ENCODE results near the gene ANP32B.

Gene ANP32B

DNA sequence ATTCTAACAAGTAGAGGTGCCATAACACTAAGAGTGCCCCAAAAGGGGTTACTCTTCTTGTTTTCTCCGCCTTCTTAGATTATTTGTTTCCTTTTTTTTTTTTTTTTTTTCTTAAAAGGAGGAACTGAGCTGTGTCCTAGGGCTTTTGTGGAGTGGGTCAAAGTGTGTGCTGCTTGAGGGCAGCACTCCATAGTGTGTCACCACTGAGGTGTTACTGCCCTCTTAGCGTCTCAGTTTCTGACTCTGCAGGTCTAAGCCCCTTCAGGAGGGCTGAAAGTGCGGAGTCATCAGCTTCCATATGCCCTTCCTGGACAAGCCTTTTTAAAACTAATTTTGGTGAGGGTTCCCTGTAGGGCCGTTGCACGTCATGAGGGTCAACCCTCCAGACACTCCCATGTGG, 60.8 kb downstream of the ANP32B start:
- TF ChIP-seq, protein P1, sequence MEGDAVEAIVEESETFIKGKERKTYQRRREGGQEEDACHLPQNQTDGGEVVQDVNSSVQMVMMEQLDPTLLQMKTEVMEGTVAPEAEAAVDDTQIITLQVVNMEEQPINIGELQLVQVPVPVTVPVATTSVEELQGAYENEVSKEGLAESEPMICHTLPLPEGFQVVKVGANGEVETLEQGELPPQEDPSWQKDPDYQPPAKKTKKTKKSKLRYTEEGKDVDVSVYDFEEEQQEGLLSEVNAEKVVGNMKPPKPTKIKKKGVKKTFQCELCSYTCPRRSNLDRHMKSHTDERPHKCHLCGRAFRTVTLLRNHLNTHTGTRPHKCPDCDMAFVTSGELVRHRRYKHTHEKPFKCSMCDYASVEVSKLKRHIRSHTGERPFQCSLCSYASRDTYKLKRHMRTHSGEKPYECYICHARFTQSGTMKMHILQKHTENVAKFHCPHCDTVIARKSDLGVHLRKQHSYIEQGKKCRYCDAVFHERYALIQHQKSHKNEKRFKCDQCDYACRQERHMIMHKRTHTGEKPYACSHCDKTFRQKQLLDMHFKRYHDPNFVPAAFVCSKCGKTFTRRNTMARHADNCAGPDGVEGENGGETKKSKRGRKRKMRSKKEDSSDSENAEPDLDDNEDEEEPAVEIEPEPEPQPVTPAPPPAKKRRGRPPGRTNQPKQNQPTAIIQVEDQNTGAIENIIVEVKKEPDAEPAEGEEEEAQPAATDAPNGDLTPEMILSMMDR (IDR thresholded peaks at IDR 0.05; ENCODE audit: borderline replicate concordance, insufficient read depth, low read depth, low read length): no peak
- H3K4me3 ChIP-seq (ENCODE audit: low read depth, low read length): no peak overlapping the region

DNA sequence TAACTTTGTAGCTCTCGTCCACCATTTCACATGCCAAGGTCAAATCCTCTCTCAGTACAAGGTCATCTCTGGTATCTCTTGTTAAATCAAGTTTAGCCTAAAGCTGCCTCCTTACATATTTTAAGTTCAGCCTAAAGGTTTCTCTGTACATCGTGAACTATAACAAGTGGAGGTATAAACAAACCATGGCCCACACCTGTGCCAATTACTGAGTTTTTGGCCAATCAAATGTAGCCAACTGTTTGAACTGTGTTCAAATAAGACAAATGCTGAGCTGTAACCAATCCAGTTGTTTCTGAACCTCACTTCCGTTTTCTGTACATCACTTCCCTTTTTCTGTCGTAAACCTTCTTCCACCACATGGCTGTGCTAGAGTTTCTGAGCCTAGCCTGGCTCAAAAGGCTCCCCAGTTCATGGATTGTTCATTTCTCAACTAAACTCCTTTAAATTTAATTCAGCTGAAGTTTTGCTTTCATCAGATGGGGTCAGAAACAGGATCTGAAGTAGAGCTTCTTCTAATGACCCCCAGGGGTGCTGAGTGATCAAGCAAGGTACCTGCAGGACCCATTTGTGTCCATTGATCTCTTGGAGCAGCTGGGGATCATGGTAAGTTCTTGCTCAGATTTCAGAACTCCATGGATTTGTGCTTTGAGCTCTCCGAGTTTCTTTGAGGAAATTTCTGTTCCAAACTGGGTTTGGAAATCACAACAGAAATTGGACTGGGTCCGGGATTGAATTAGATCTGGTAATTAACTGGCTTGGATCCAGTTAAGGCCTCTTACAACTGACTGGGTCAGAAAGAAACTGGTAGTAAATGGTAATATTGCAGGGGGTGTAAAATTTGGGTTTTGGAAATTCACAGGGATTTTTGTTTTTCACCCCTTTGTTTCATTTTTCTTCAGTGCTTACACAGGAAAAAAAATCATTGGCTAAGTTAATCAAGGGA, 62.4 kb downstream of the ANP32B start:
- H3K4me3 ChIP-seq (ENCODE audit: low read depth, low read length): peak overlapping the region; percentile 35

DNA sequence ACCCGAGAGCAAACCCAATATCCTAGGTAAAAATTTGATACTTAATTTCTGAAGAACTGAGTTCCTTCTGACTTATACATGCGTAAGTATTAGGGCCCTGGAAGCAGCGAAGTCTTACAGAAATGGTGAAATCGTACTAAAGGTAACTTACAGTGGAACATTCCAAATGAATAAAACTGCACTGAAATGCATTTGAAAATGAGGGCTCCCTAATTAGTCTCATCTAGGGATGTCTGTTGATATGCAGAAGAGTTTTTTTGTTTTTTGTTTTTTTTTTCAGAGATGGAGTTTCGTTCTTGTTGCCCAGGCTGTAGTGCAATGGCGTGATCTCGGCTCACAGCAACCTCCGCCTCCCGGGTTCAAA, 63.0 kb downstream of the ANP32B start:
- H3K4me3 ChIP-seq (ENCODE audit: low read depth, low read length): no peak overlapping the region
- TF ChIP-seq, protein P1 (IDR thresholded peaks at IDR 0.05; ENCODE audit: borderline replicate concordance, insufficient read depth, low read depth, low read length): no peak

More for the DNA sequence above, 62.4 kb downstream of the ANP32B start:
- TF ChIP-seq, protein P1 (IDR thresholded peaks at IDR 0.05; ENCODE audit: borderline replicate concordance, insufficient read depth, low read depth, low read length): 0 out of 2 replicates have a peak, but pooled peaks have one; percentile 1

DNA sequence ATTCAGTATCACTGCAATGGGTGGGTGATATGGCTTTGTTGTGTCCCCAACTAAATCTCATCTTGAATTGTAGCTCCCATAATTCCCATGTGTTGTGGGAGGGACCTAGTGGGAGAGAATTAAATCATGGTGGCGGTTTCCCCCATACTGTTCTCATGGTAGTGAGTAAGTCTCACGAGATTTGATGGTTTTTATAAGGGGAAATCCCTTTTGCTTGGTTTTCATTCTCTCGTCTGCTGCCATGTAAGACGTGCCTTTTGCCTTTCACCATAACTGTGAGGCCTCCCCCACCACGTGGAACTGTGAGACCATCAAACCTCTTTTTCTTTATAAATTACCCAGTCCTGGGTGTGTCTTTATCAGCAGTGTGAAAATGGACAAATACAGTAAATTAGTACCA, 63.9 kb downstream of the ANP32B start:
- H3K4me3 ChIP-seq (ENCODE audit: low read depth, low read length): no peak overlapping the region
- TF ChIP-seq, protein P1 (IDR thresholded peaks at IDR 0.05; ENCODE audit: borderline replicate concordance, insufficient read depth, low read depth, low read length): no peak

DNA sequence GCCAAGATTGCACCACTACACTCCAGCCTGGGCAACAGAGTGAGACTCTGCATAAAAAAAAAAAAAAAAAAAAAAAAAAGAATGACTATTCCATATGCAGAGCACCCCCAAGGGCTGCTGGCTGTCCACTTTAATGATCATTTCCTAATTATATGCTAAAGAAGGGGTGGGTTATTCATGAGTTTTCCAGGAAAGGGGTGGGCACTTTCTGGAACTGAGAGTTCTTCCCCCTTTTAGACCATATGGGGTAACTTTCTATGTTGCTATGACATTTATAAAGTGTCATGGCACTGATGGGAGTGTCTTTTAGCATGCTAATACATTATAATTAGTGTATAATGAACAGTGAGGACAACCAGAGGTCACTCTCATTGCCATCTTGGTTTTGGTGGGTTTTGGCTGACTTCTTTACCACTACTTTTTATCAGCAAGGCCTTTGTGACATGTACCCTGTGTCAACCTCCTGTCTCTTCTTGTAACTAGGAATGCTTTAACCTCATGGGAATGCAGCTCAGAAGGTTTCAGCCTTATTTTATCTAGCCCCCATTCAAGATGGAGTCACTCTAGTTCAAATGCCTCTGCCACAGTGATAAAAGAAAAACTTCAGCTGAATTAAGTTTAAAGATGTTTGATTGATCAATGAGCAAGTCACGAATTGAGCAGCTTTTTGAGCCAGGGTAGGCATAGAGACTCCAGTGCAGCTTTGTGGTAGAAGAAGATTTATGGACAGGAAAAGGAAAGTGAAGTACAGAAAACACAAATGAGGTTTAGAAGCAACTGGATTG, 66.3 kb downstream of the ANP32B start:
- TF ChIP-seq, protein P1 (IDR thresholded peaks at IDR 0.05; ENCODE audit: borderline replicate concordance, insufficient read depth, low read depth, low read length): no peak
- H3K4me3 ChIP-seq (ENCODE audit: low read depth, low read length): no peak overlapping the region

DNA sequence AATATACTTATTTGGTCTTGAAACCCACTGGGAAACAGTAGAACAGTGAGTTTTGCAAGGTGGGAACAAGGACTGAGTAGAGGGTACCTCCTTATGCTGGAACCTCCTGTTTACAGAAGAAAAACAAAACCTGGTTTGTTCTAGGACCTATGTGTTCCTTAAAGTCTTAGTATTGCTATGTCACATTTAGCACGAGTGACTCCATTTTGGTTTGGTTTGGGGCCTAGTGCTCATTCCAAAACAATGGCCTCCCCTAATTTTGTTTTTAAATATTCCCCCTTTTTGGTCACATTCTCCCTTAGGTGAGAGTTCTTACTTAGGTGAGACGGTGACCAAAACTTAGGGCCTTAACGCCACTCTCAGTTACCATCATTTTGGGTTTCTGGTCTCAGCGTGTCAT, 67.2 kb downstream of the ANP32B start:
- TF ChIP-seq, protein P1 (IDR thresholded peaks at IDR 0.05; ENCODE audit: borderline replicate concordance, insufficient read depth, low read depth, low read length): no peak
- no peak overlapping the region for H3K4me3 ChIP-seq (ENCODE audit: low read depth, low read length)

All from GM12875 (cell line).